Neural cell (in vitro differentiated cells): ENCODE data around the gene PDCD7. TPM values are rescaled to one million over a fixed set of nuclear protein-coding genes. Genes with fewer than 3 reads are reported as not detected.

Experiments
- H2AFZ ChIP-seq: fragments of 200-600, 300-800 bp; sonication (generic), shearing (Covaris generic); 2 replicates; pipeline ENCODE4 v1.6.0; 2014; ENCODE audit warnings: low read depth, mild to moderate bottlenecking, antibody characterized with exemption, low read length, moderate library complexity
- H3F3A ChIP-seq: fragments of 200-600 bp; shearing (Covaris generic); 2 replicates; pipeline ENCODE4 v1.6.1; 2016; ENCODE audit warnings: mild to moderate bottlenecking, moderate library complexity, mixed read lengths, antibody characterized with exemption, low read length; ENCODE audit not compliant: insufficient read depth, poor library complexity, severe bottlenecking
- H3K27ac ChIP-seq: fragments of 200-600, 300-800 bp; sonication (generic), shearing (Covaris generic); 2 replicates; pipeline ENCODE4 v1.5.1; 2014; ENCODE audit warnings: mild to moderate bottlenecking, low read length, moderate library complexity
- H3K27me3 ChIP-seq: fragments of 300-800, 200-600 bp; sonication (generic), shearing (Covaris generic); 2 replicates; pipeline ENCODE4 v1.6.0; 2014; ENCODE audit warnings: mild to moderate bottlenecking, low read depth, low read length, moderate library complexity; ENCODE audit not compliant: insufficient read depth
- H3K36me3 ChIP-seq: fragments of 300-800, 200-600 bp; sonication (generic), shearing (Covaris generic); 2 replicates; pipeline ENCODE4 v1.5.1; 2014; ENCODE audit warnings: mild to moderate bottlenecking, antibody characterized with exemption, low read length, moderate library complexity; ENCODE audit not compliant: insufficient read depth
- H3K4me2 ChIP-seq: fragments of 300-800, 200-600 bp; sonication (generic), shearing (Covaris generic); 2 replicates; pipeline ENCODE4 v1.6.0; 2014; ENCODE audit warnings: mild to moderate bottlenecking, low read length
- H3K4me3 ChIP-seq: fragments of 300-800, 200-600 bp; sonication (generic), shearing (Covaris generic); 2 replicates; pipeline ENCODE4 v1.5.1; 2014; ENCODE audit warnings: mild to moderate bottlenecking, low read length, moderate library complexity
- H3K79me2 ChIP-seq: fragments of 200-600 bp; shearing (Covaris generic); replicated peaks from 2 replicates; pipeline ENCODE4 v1.6.0; 2014; ENCODE audit warnings: mild to moderate bottlenecking, low read length, moderate library complexity; ENCODE audit not compliant: insufficient read depth
- H3K9ac ChIP-seq: fragments of 300-800, 200-600 bp; sonication (generic), shearing (Covaris generic); 2 replicates; pipeline ENCODE4 v1.6.1; 2016; ENCODE audit warnings: mild to moderate bottlenecking, low read length, mixed read lengths
- H3K9me2 ChIP-seq: fragments of 200-600 bp; shearing (Covaris generic); 2 replicates; pipeline ENCODE4 v1.6.1; 2016; ENCODE audit warnings: mild to moderate bottlenecking, low read length, mixed read lengths; ENCODE audit not compliant: insufficient read depth
- H3K9me3 ChIP-seq: fragments of 200-600, 300-800 bp; sonication (generic), shearing (Covaris generic); 2 replicates; pipeline ENCODE4 v1.6.1; 2016; ENCODE audit warnings: mild to moderate bottlenecking, mixed run types, low read length, moderate library complexity, mixed read lengths
- H4K20me1 ChIP-seq: fragments of 200-600 bp; shearing (Covaris generic); 2 replicates; pipeline ENCODE4 v1.6.1; 2016; ENCODE audit warnings: mild to moderate bottlenecking, mixed run types; ENCODE audit not compliant: insufficient read depth
- EP300 ChIP-seq: fragments of 450-650 bp; conservative IDR thresholded peaks from 2 replicates; pipeline ENCODE4 v1.6.1; 2014; ENCODE audit warnings: antibody characterized with exemption, mild to moderate bottlenecking, moderate library complexity; ENCODE audit not compliant: poor library complexity, severe bottlenecking
- EZH2 ChIP-seq: fragments of 200-600, 300-800 bp; shearing (Covaris generic), sonication (generic); IDR thresholded peaks from 2 replicates; pipeline ENCODE4 v1.6.1; 2014; ENCODE audit warnings: antibody characterized with exemption, low read length, borderline replicate concordance, mild to moderate bottlenecking; ENCODE audit not compliant: insufficient read depth, poor library complexity, severe bottlenecking
- MXI1 ChIP-seq: fragments of 450-650 bp; conservative IDR thresholded peaks from 2 replicates; pipeline ENCODE4 v1.6.1; 2014; ENCODE audit warnings: antibody characterized with exemption, mild to moderate bottlenecking; ENCODE audit not compliant: poor library complexity, severe bottlenecking
- POLR2AphosphoS5 ChIP-seq: IDR thresholded peaks from 2 replicates; pipeline ENCODE4 v1.6.1; 2012
- RAD21 ChIP-seq: fragments of 450-650 bp; conservative IDR thresholded peaks from 2 replicates; pipeline ENCODE4 v1.6.1; 2014; ENCODE audit warnings: antibody characterized with exemption, mild to moderate bottlenecking, moderate library complexity
- REST ChIP-seq: IDR thresholded peaks from 2 replicates; pipeline ENCODE4 v1.6.1; 2012; ENCODE audit warnings: borderline replicate concordance
- SMC3 ChIP-seq: fragments of 450-650 bp; conservative IDR thresholded peaks from 2 replicates; pipeline ENCODE4 v1.6.1; 2014; ENCODE audit warnings: antibody characterized with exemption, mild to moderate bottlenecking, moderate library complexity; ENCODE audit not compliant: poor library complexity
- TAF1 ChIP-seq: IDR thresholded peaks from 2 replicates; pipeline ENCODE4 v1.6.1; 2012; ENCODE audit warnings: low read depth
- polyA plus RNA-seq: library from polyadenylated mRNA; depleted of rRNA; stranded (reverse); fragments of >200 nt; gene quantifications from 2 replicates; pipeline ENCODE4 v1.2.3, GENCODE V29; 2014
- TF ChIP-seq, protein P1 (sequence below): fragments of 450-650 bp; IDR thresholded peaks from 2 replicates; pipeline ENCODE4 v1.5.1; 2014; ENCODE audit warnings: antibody characterized with exemption, mild to moderate bottlenecking, moderate library complexity; ENCODE audit not compliant: poor library complexity, severe bottlenecking

Gene PDCD7
- polyA plus RNA-seq, 1 donor from 2014 or later = 46.8 TPM

DNA sequence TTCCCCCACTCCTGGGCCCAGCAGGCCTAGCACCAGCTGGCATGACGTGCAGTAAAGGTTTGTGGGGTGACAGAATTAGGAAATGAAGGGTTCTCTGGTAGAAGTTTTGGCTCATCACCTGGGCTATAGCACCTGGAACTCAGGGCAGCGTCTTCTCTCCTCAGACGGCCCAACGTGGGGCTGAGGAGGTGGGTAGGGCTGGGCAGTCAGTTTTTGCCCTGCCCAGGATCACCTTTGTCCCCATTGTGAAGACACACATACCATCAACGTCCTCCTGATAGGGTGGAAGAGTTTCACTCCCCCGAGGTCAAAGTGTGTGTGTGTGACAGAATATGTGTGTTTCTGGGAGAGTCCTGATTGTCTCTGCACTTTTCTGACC lies 45.0 kb downstream of the PDCD7 start:
- Histone ChIP-seq H3K4me2 (no peak overlapping the region), H2AFZ (no peak overlapping the region), H3K36me3 (no peaks in the 10 kb centered on the region), H3F3A (no peaks in the 10 kb centered on the region), H3K79me2 (no peaks in the 10 kb centered on the region), H3K9ac (no peak overlapping the region), H4K20me1 (no peaks in the 10 kb centered on the region), H3K27me3 (peaks cover 11% of the 10 kb centered on the region), H3K9me3 (no peaks in the 10 kb centered on the region), H3K9me2 (no peaks in the 10 kb centered on the region), H3K4me3 (no peak overlapping the region), H3K27ac (no peak overlapping the region)
- TF ChIP-seq POLR2AphosphoS5 (no peak), MXI1 (no peak)

DNA sequence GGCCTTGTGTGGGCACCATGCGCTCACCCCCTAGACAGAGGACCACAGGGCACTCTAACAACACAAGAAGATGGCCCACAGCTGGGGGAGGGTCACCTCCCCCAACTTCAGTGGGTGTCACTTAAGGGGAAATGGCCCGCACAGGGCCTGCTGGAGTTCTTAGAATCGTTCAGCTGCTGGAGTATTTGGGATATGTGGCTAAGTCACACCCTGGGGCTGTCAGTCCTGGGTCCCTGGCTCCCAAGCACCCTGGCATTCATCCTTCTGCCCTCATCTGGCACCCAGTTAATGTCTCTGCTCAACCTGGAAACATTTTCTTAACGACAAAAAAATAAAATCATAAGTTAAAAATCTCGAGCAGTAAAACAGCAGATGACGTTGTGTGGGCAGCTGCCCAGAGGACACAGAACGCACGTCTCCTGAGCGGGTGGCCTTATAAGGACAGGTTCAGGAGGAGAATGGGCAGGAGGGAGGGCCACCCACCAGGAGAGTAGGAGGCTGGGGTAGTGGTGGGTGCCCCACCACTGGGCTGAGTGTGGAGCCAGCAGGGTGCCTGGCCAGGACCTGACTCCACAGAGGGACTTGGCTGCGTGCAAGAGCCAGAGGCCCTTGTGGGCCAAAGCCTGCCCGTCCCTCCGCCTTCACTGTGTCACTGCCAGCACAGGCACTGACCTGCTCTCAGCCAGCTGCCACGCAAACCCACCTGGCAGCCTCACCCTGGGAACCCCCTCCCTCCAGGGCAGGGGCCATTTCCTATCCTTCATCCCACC lies 45.5 kb downstream of the PDCD7 start:
- Histone ChIP-seq H3K36me3 (no peaks in the 10 kb centered on the region), H3K4me2 (no peak overlapping the region), H4K20me1 (no peaks in the 10 kb centered on the region), H3K27me3 (peaks cover 11% of the 10 kb centered on the region), H3K4me3 (no peak overlapping the region), H3K79me2 (no peaks in the 10 kb centered on the region), H2AFZ (no peak overlapping the region), H3F3A (no peaks in the 10 kb centered on the region), H3K27ac (no peak overlapping the region), H3K9me2 (no peaks in the 10 kb centered on the region), H3K9ac (no peak overlapping the region), H3K9me3 (no peaks in the 10 kb centered on the region)
- TF ChIP-seq EP300 (no peak), TAF1 (no peak), SMC3 (no peak), REST (no peak), EZH2 (no peak), MXI1 (no peak), RAD21 (no peak), POLR2AphosphoS5 (no peak)
- TF ChIP-seq, protein P1, sequence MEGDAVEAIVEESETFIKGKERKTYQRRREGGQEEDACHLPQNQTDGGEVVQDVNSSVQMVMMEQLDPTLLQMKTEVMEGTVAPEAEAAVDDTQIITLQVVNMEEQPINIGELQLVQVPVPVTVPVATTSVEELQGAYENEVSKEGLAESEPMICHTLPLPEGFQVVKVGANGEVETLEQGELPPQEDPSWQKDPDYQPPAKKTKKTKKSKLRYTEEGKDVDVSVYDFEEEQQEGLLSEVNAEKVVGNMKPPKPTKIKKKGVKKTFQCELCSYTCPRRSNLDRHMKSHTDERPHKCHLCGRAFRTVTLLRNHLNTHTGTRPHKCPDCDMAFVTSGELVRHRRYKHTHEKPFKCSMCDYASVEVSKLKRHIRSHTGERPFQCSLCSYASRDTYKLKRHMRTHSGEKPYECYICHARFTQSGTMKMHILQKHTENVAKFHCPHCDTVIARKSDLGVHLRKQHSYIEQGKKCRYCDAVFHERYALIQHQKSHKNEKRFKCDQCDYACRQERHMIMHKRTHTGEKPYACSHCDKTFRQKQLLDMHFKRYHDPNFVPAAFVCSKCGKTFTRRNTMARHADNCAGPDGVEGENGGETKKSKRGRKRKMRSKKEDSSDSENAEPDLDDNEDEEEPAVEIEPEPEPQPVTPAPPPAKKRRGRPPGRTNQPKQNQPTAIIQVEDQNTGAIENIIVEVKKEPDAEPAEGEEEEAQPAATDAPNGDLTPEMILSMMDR = no peak
